ENCODE results near the gene TMEM184A. TPM values are rescaled to one million over a fixed set of nuclear protein-coding genes. Genes with fewer than 3 reads are reported as not detected.

TMEM184A gene
- total and polyA plus RNA-seq, 10 of the 15 experiments (the other 5 are each of a cell fraction or from before 2014, with no cell fraction given), result 0.04 to 0.15 TPM; not detected in 8

DNA sequence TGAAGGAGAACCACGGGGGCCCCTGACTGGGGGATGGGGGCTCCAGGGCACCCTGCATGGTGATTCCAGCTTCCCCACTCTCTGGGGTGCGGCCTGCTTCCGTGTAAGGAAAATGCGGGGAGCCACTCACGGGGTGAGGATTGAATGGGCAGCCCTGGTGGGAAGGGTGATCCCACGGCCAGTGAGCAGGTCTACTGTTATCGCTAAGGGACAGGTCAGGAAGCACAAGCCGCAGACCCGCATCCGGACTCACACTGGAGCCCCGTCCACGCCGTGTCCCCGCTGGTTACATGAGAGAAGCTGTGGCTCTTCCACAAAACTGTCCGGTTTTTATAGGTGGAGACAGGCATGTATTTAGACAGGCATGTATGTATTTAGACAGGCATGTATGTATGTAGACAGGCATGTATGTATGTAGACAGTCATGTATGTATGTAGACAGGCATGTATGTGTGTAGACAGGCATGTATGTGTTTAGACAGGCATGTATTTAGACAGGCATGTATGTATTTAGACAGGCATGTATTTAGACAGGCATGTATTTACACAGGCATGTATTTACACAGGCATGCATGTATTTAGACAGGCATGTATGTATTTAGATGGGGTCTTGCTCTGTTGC lies 8.1 kb upstream of the TMEM184A start:
- H3K79me2 ChIP-seq (ENCODE audit: control insufficient read depth, insufficient read depth, low read length), result peaks cover 4% of the 10 kb centered on the region
- BruUV-seq (replicated peaks), result no TSS peak
- H3K4me1 ChIP-seq (ENCODE audit: control insufficient read depth, insufficient read depth, low read length), result no peaks in the 10 kb centered on the region; the same call in 1 of the 2 replicates
- no peak for ATAC-seq
- FAIRE-seq, result no peak
- RAD21 ChIA-PET (ENCODE audit: unreplicated experiment), result no interaction called here
- CTCF ChIA-PET, result no interaction called here
- no peaks in the 10 kb centered on the region for H4K20me1 ChIP-seq (ENCODE audit: control insufficient read depth, insufficient read depth)
- SMC1A ChIA-PET (ENCODE audit: uncharacterized antibody, unreplicated experiment), result no interaction called here
- no peaks in the 10 kb centered on the region for H3K27me3 ChIP-seq (replicated peaks in 1 of 2; ENCODE audit: control insufficient read depth in 2 of 2, insufficient read depth in 2 of 2, low read length in 1 of 2)
- H3K4me3 ChIP-seq, result no peak overlapping the region
- no peak overlapping the region for H3K4me2 ChIP-seq (ENCODE audit: control insufficient read depth, insufficient read depth)
- H2AFZ ChIP-seq (ENCODE audit: control insufficient read depth, low read depth, low read length), result no peak overlapping the region
- H3K27ac ChIP-seq (ENCODE audit: control insufficient read depth, insufficient read depth), result no peak overlapping the region
- DNase-seq (ENCODE audit: low read depth, low spot score), result no peak
- peaks cover 4 to 8% of the 10 kb centered on the region in 2 experiments; a peak in 3 of 4 replicates for H3K36me3 ChIP-seq (ENCODE audit: control insufficient read depth in 2 of 2, insufficient read depth in 2 of 2, low read length in 1 of 2)
- intact Hi-C loops (cut with micrococcal nuclease; ENCODE audit: unreplicated experiment) (no loop called here), in situ Hi-C loops (cut with MboI) (no loop called here)
- no peaks in the 10 kb centered on the region for H3K9me3 ChIP-seq (replicated peaks; ENCODE audit: control insufficient read depth, insufficient read depth, low read length)
- H3K9ac ChIP-seq (ENCODE audit: control insufficient read depth, insufficient read depth, low read length), result no peak overlapping the region
- 93% methylated on average over 15 of the region's 15 CpGs for WGBS (ENCODE audit: insufficient coverage, insufficient replicate concordance, low lambda C conversion rate, missing lambda C conversion rate)
- POLR2A ChIA-PET, result no interaction called here
- TF ChIP-seq, protein P1, sequence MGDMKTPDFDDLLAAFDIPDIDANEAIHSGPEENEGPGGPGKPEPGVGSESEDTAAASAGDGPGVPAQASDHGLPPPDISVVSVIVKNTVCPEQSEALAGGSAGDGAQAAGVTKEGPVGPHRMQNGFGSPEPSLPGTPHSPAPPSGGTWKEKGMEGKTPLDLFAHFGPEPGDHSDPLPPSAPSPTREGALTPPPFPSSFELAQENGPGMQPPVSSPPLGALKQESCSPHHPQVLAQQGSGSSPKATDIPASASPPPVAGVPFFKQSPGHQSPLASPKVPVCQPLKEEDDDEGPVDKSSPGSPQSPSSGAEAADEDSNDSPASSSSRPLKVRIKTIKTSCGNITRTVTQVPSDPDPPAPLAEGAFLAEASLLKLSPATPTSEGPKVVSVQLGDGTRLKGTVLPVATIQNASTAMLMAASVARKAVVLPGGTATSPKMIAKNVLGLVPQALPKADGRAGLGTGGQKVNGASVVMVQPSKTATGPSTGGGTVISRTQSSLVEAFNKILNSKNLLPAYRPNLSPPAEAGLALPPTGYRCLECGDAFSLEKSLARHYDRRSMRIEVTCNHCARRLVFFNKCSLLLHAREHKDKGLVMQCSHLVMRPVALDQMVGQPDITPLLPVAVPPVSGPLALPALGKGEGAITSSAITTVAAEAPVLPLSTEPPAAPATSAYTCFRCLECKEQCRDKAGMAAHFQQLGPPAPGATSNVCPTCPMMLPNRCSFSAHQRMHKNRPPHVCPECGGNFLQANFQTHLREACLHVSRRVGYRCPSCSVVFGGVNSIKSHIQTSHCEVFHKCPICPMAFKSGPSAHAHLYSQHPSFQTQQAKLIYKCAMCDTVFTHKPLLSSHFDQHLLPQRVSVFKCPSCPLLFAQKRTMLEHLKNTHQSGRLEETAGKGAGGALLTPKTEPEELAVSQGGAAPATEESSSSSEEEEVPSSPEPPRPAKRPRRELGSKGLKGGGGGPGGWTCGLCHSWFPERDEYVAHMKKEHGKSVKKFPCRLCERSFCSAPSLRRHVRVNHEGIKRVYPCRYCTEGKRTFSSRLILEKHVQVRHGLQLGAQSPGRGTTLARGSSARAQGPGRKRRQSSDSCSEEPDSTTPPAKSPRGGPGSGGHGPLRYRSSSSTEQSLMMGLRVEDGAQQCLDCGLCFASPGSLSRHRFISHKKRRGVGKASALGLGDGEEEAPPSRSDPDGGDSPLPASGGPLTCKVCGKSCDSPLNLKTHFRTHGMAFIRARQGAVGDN (IDR thresholded peaks at IDR 0.05), result no peak
- TF ChIP-seq SMAD1 (IDR thresholded peaks at IDR 0.05; ENCODE audit: low read depth, partially characterized antibody) (no peak), MTA2 (IDR thresholded peaks at IDR 0.05; ENCODE audit: low read depth) (no peak), RFX5 (IDR thresholded peaks at IDR 0.05; ENCODE audit: low read depth, low read length) (no peak), DPF2 (IDR thresholded peaks at IDR 0.05) (no peak), STAT3 (IDR thresholded peaks at IDR 0.05; ENCODE audit: low read depth, low read length) (no peak), NRF1 (conservative IDR thresholded peaks at IDR 0.05; ENCODE audit: low read depth, low read length) (no peak), BCL11A (IDR thresholded peaks at IDR 0.05; ENCODE audit: low read depth, low read length) (no peak), SRF (IDR thresholded peaks at IDR 0.05; ENCODE audit: low read depth in 2 of 2, low read length in 2 of 2) (no peak), MYB (IDR thresholded peaks at IDR 0.05; ENCODE audit: borderline replicate concordance, low read depth, low read length) (no peak), IKZF1 (conservative IDR thresholded peaks at IDR 0.05) (no peak), IKZF2 (IDR thresholded peaks at IDR 0.05) (no peak), SUZ12 (IDR thresholded peaks at IDR 0.05; ENCODE audit: unreplicated experiment) (no peak), TBL1XR1 (IDR thresholded peaks at IDR 0.05; ENCODE audit: low read depth, low read length) (no peak)
- TF ChIP-seq, protein P2, sequence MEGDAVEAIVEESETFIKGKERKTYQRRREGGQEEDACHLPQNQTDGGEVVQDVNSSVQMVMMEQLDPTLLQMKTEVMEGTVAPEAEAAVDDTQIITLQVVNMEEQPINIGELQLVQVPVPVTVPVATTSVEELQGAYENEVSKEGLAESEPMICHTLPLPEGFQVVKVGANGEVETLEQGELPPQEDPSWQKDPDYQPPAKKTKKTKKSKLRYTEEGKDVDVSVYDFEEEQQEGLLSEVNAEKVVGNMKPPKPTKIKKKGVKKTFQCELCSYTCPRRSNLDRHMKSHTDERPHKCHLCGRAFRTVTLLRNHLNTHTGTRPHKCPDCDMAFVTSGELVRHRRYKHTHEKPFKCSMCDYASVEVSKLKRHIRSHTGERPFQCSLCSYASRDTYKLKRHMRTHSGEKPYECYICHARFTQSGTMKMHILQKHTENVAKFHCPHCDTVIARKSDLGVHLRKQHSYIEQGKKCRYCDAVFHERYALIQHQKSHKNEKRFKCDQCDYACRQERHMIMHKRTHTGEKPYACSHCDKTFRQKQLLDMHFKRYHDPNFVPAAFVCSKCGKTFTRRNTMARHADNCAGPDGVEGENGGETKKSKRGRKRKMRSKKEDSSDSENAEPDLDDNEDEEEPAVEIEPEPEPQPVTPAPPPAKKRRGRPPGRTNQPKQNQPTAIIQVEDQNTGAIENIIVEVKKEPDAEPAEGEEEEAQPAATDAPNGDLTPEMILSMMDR (IDR thresholded peaks at IDR 0.05 in 2 of 3, conservative IDR thresholded peaks at IDR 0.05 in 1 of 3; ENCODE audit: control insufficient read depth in 2 of 3, extremely low read depth in 1 of 3, insufficient read depth in 1 of 3, low read depth in 3 of 3, low read length in 3 of 3), result no peak
- TF ChIP-seq, protein P3, sequence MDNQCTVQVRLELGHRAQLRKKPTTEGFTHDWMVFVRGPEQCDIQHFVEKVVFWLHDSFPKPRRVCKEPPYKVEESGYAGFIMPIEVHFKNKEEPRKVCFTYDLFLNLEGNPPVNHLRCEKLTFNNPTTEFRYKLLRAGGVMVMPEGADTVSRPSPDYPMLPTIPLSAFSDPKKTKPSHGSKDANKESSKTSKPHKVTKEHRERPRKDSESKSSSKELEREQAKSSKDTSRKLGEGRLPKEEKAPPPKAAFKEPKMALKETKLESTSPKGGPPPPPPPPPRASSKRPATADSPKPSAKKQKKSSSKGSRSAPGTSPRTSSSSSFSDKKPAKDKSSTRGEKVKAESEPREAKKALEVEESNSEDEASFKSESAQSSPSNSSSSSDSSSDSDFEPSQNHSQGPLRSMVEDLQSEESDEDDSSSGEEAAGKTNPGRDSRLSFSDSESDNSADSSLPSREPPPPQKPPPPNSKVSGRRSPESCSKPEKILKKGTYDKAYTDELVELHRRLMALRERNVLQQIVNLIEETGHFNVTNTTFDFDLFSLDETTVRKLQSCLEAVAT (IDR thresholded peaks at IDR 0.05), result no peak
- TF ChIP-seq, protein P4, sequence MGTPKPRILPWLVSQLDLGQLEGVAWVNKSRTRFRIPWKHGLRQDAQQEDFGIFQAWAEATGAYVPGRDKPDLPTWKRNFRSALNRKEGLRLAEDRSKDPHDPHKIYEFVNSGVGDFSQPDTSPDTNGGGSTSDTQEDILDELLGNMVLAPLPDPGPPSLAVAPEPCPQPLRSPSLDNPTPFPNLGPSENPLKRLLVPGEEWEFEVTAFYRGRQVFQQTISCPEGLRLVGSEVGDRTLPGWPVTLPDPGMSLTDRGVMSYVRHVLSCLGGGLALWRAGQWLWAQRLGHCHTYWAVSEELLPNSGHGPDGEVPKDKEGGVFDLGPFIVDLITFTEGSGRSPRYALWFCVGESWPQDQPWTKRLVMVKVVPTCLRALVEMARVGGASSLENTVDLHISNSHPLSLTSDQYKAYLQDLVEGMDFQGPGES (IDR thresholded peaks at IDR 0.05), result no peak

Measured in GM12878 (cell line).